HG03469 (cell line): Measurements from ENCODE around the gene BMAL1.
A peak's percentile ranks its signal among the peaks of the same experiment; 100 is the strongest.

Experiments
- ATAC-seq: cut with Tn5 transposase; IDR thresholded peaks from one replicate; pipeline ENCODE4 v1.9.1; 2021; ENCODE audit warnings: mild to moderate bottlenecking, moderate library complexity, moderate number of reproducible peaks; ENCODE audit not compliant: unreplicated experiment

BMAL1 gene

DNA sequence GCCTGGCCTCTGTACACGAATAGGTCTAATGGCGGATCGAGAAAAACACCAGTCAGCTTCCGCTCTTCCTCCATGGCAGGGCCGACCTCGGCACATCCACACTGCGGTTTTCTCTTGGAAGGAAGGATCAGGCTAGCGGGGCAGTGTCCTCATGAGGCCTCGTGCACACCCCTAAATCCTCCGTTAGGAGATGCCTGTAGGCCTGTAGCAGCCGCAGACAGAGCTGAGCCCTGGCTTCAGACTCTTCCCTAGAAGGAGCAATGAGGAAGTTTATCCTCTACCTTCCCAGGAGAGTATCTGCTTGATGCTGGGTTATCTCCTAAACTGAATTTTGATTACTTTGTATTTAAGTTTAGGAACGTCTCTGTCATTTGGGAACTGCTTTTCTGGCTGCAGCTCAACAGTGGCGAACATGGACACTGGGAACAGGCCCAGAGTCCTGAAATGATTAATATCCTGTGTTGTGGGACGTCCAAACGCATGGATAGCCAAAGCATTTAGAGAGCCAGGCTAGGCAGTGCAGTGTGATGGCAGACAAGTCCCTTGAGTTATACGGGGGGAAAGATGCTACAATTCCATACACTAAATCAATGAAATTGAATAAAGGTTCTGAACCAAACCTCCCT lies 16.5 kb upstream of the BMAL1 start:
- ATAC-seq, result no peak

GRCh38 chr11:13261591-13262061 lies 16.0 kb upstream of the BMAL1 start:
- ATAC-seq, result no peak

DNA sequence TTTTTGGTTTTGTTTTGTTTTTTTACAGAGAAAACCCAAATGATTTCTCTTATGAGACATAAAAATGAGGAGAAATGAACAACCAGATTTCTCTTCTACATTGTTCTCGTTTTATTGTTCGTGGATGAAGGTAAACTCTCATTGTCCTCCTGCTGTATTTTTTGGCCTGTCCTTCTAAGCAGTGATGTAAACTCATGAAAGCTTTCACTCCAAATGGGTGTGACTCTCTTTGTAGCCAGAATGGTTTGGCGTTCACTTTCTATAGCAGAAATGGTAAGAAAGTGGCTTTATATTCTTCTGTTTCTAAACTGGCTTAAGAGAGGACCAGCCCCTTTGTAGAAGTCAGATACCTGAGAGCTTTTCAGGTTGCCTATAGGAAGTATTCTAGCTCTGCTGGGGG lies 15.5 kb upstream of the BMAL1 start:
- ATAC-seq, result no peak

DNA sequence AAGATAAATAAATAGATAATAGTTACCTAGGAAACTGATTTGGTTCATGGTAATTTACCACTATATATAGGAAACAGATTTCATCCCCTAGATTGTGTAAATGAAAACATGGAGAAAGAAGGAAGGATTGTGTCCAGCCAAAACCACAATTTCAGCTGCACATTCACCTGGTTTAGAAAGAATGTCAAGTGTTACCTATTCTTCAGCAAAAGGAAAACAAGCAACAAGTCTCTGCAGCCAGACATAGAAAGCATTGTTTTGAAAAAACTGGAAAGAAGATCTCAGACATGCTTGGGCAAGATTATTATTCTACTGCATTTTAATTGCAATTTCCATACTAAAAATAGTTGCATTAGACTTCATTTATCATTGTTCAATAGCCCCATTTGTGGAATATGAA lies 8.8 kb upstream of the BMAL1 start:
- ATAC-seq, result no peak

- ATAC-seq, result no peak
Measured at GRCh38 chr11:13269775-13270174, 7.8 kb upstream of the BMAL1 start.

GRCh38 chr11:13271060-13271693 lies 6.4 kb upstream of the BMAL1 start:
- ATAC-seq, result no peak

DNA sequence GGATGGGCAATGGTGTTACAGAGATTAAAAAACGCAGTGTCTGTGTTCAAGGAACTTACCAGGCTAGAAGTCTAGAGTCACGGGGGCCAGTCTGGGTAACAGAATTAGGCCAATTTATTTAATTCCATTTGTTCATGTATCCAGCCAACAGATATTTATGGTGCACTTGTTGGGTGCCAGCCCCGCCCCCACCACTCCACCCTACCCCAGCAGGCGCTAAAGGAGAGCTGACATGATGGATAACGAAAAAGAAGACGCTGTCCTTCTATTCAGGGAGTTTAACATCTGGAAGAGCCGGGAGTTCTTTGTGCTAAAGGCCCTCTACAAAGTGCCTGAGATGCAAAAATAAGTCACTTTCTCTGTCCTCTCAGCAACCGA lies 1.1 kb upstream of the BMAL1 start:
- no peak for ATAC-seq

DNA sequence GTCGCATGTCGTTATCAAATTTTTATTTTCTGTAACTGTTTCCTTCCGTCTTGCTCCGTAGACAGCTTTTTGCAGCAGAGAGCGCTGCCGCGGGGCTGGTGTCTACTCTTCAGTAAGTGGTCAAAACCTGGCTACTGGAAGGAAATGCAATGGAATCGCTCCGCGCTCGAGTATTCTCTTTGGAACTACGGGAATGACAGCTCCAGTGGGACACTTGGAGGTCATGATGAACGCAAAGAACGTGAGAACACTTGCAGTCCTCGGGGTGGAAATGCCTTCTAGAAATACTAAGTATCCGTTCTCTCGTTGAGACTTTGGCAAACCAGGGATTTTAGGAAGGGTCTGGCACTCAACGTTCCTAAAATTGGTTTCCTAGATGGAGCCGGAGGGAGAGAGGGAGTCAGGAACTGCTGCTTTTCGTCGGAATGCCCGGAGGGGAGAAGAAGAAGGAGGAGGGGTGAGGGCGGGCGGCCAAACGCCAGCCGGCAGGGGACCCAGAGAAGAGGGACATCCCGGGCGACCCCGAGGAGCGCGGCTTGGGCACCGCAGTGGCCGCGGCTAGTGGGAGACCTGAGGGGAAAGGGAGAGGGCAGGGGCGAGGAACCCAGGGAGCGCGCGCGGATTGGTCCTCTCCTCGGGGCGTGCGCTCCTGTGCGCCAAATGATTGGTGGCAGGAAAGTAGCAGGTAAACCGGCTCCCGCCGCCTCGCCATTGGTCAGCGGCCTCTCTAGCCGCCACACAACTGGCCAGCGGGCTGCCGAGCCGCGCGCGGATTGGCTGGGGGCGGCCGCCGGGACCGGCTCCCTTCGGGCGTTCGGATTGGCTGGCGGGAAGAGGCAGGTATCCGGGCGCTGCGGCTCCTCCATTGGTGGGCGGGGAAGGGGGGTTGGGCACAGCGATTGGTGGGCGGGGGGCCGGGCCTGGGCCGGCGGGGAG lies 490 bp upstream of the BMAL1 start:
- ATAC-seq, result peak; percentile 88

DNA sequence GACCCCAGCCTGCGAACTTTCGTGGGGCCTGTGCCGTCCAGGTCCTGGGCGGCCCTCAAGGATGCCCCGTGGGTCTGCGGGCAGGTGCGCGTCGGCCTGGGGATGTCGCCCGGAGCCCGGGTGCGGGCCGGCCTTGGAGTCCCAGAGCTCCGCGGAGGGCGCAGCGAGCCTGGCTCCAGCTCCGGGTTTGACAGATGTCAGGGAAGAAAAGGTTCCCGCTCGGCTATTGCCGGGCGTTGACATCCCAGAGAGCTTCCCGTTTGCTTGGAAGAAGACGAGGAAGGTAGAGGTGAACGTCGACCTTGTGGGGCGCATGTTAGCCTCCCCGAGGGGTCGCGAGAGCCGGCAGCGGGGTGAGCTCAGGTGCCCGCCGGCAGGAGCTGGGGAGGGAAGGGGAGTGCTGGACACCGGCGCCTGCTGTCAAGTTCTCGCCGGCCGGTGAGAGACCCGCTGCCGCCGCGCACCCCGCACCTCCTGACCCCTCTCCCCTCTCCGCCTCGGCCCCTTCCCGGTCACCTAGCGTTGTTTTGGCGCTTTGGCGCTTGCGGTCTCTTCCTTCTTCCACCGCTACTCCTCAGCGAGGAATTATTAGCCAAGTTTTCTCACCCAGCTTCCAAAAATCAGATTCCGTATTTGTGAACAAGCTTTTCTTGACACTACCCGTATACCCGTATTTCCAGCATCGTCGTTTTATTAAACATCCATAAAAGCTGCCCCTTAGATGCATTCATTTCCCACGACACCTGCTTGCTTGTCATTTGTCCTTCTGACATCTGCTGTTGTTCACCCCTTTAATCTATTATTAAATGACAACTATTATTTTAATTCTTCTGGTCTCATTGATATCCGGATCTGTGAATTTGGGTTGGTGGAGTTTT lies 1.3 kb downstream of the BMAL1 start:
- no peak for ATAC-seq

- no peak for ATAC-seq
Measured at GRCh38 chr11:13279487-13279834, 1.9 kb downstream of the BMAL1 start.

DNA sequence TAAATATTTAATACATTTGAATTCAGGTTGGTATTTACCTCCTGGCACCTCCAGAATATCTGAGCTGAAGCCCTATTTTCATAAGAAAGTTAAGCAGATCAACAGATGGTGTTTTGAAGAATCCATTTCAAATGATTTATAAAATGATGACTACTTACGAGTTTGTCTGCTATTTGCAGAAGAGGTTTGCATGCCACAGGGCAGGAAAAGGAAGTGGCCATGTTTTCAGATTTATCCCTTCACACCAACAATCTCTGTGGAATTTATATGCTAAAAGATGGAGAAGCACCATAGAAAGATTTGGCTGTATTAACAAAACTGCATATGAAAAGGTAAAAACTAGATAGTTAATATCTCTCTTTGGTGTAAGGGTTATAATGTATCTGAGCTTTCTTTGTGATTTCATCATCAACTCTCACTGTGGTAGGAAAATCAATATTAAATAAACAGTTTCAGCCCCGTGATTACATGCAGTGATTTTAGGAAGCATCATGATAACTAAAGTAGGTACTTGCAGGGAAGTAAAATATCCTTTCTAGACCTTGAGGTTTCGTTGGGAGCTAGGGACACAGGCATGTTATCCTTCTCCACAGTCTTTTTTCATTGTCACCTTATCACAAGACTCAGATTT lies 2.6 kb downstream of the BMAL1 start:
- ATAC-seq, result no peak

DNA sequence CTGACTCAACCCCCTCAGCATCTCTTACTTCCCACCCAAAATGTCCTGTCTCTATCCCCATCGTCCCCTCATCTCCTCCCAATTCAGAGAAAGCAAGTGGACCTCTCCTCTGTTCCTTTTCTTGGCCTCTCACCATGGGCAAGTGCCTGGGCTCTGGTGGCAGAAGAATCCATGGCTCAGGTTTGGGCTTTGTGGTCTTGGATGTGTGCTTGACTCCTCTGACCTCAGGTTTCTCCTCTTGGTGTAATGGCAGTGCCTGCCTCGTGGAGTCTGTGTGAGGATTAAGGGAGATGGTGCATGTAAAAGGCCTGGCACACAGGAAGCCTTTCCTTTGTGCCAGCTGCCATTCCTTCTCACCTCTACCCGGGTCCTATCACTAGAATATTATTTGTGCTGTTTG lies 3.2 kb downstream of the BMAL1 start:
- no peak for ATAC-seq

- ATAC-seq, result no peak
Measured at GRCh38 chr11:13283636-13284035, 6.0 kb downstream of the BMAL1 start.

DNA sequence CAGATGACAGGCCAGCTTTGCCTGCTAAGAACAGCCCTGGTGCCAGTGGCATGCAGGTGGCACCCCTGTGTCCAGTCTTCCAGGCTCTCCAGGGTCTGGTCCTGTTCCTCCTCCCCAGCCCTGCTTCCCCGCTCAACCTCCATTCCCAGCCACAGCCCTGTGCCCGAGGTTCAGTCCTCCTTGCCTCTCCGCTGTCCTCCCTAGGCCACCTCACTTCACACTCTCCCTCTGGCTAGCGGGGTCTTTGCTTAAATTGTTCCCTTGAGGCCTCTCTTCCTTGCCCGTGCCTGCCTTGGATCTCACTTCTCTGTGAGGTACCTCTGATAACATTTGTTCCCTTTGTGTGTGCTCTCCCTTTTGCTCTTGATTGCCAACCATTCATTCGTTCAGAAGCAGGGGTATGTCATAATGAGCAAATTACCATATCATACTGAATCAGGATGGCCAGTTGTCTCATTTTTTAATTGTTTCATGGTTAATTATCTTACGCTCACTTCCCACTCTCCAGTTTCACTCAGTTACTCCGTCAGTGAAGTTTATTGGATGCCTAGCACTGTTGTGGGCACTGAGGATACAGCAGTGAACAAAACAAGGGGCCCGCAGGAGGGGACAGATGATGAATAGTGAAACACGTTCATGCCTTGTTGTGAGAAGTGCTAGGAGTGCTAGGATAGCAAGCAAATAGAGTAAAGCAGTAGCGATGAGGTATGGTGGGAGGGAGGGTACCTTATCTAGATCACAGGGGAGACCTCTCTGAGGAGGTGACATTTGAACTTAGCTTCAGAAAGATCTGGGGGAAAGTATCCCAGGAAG lies 7.4 kb downstream of the BMAL1 start:
- no peak for ATAC-seq

- no peak for ATAC-seq
Measured at GRCh38 chr11:13286279-13286821, 8.8 kb downstream of the BMAL1 start.

- no peak for ATAC-seq
Measured at GRCh38 chr11:13287036-13287435, 9.4 kb downstream of the BMAL1 start.

GRCh38 chr11:13287681-13288080 lies 10.1 kb downstream of the BMAL1 start:
- ATAC-seq, result no peak

DNA sequence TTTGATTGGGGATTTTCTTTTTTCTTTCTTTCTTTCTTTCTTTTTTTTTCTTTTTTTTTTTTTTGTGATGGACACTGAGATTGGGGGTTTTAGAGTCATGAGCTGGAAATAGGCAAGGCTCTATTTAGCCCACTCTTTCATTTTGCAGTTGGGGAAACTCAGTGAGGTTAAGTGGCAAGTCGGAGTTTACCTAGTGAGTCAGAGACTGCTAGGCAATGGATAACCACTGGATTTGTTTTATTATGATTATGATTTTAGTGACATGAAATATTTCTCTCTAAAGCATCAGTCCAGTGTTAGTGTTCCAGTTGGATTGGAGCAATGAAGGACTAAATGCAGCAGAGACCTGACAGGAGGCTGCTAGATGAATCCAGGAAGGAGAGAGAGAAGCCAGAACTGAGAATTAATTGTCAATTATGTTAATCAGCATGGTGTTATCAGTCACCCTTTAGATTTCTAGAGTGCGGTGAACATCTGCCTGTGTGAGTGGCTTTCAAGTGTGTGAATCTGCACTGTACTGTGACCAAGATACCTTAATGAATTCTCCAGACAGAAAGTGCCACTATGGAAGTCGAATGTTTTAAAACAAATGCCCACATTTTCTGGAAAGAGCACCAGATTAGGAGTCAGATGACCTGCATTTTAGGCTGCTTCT lies 10.9 kb downstream of the BMAL1 start:
- no peak for ATAC-seq

DNA sequence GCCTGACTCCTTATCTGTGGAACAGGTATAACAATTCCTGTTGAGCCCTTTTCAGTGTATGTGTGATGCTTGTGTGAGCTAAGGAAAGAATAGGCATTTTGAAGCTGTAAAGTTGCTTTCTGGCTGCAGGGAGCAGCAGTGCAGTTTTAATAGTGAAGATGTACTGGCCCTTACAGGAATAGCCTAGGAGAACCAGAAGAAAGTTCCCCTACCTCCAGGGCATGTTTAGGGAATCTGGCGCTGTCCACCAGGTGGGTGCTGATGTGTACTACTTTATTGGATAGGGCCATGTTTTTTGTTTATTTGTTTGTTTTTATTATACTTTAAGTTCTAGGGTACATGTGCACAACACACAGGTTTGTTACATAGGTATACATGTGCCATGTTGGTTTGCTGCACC lies 11.5 kb downstream of the BMAL1 start:
- no peak for ATAC-seq
